Measurements from ENCODE around the gene CEMIP. TPM values are rescaled to one million over a fixed set of nuclear protein-coding genes. Genes with fewer than 3 reads are reported as not detected.

The CEMIP gene
- polyA plus RNA-seq, 1 donor (not counting 4 experiments of a cell fraction or from before 2014, with no cell fraction given), result 2.3 TPM

DNA sequence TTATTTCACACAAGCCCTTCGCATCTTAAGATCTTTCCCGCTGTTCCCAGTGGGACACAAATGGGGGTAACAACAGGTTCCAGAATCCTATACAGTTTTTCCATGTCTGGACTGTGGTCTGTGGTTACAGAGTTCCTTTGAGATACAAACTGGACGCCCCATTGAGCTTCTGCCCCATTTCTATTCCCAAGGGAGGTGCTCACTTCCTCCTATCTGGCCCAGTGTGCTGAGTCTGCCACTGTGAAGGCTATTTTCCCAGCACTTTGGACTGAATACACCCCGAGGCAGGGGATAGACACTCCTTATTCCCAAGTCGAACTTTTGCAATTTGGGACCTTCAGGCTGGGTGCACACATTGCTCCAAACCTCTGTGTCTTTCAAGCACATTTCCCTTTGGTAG is 166.4 kb downstream of the CEMIP start:
- Histone ChIP-seq H3K4me1 (ENCODE audit: control insufficient read depth, extremely low read depth, insufficient read depth, low read length) (no peaks in the 10 kb centered on the region), H3K27me3 (ENCODE audit: control insufficient read depth, extremely low read depth, insufficient read depth, low read length) (no peaks in the 10 kb centered on the region), H3K79me2 (ENCODE audit: control insufficient read depth, insufficient read depth, low read length) (no peaks in the 10 kb centered on the region), H3K27ac (ENCODE audit: control insufficient read depth, insufficient read depth, low read length) (no peak overlapping the region), H3K9ac (ENCODE audit: control insufficient read depth, extremely low read depth, insufficient read depth, low read length) (no peak overlapping the region), H3K4me3 (ENCODE audit: control insufficient read depth in 2 of 3, extremely low read depth in 1 of 3, insufficient read depth in 2 of 3, low read depth in 1 of 3, low read length in 3 of 3) (no peak overlapping the region), H3K9me3 (ENCODE audit: control insufficient read depth, low read depth, low read length) (no peaks in the 10 kb centered on the region), H3K9me1 (ENCODE audit: control insufficient read depth, extremely low read depth, insufficient read depth, low read length) (peaks cover 3% of the 10 kb centered on the region), H2AFZ (ENCODE audit: control insufficient read depth, low read length) (no peak overlapping the region), H4K20me1 (ENCODE audit: control insufficient read depth, extremely low read depth, insufficient read depth, low read length) (no peaks in the 10 kb centered on the region), H3K4me2 (ENCODE audit: control insufficient read depth, extremely low read depth, insufficient read depth, low read depth, low read length) (no peak overlapping the region), H3K36me3 (ENCODE audit: control insufficient read depth in 2 of 2, extremely low read depth in 1 of 2, insufficient read depth in 2 of 2, low read length in 2 of 2) (peaks cover 15 to 16% of the 10 kb centered on the region in 2 experiments)
- TF ChIP-seq, protein P1, sequence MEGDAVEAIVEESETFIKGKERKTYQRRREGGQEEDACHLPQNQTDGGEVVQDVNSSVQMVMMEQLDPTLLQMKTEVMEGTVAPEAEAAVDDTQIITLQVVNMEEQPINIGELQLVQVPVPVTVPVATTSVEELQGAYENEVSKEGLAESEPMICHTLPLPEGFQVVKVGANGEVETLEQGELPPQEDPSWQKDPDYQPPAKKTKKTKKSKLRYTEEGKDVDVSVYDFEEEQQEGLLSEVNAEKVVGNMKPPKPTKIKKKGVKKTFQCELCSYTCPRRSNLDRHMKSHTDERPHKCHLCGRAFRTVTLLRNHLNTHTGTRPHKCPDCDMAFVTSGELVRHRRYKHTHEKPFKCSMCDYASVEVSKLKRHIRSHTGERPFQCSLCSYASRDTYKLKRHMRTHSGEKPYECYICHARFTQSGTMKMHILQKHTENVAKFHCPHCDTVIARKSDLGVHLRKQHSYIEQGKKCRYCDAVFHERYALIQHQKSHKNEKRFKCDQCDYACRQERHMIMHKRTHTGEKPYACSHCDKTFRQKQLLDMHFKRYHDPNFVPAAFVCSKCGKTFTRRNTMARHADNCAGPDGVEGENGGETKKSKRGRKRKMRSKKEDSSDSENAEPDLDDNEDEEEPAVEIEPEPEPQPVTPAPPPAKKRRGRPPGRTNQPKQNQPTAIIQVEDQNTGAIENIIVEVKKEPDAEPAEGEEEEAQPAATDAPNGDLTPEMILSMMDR (optimal IDR thresholded peaks at IDR 0.05 in 1 of 3, IDR thresholded peaks at IDR 0.05 in 1 of 3, conservative IDR thresholded peaks at IDR 0.05 in 1 of 3; ENCODE audit: extremely low read depth in 1 of 3, insufficient read depth in 2 of 3, low read length in 3 of 3), result no peak
- DNase-seq (ENCODE audit: low read depth, low spot score) (no peak), FAIRE-seq (no peak)
- dilution Hi-C loops (cut with MboI; ENCODE audit: extremely low pct_ligation_motif_present, low sequenced_read_pairs), result no loop called here

DNA sequence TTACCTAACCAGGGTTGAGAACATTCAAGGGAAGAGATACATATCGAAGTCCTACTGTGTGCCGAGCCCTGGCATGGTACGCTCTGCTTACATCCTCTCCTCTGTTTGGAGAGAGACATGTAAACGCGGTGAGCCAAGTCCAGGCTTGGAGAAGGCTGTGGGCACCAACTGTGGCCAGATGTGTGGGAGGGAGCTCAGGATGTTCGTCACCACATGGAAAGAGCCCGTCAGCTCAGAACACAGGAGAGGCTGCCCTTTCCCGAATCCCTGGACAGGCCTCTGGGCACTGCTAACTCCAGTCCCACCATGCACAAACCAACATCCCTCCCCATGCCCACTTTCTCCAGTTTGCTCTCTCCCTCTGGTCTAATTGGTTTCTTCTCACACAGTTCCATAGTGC is 167.4 kb downstream of the CEMIP start:
- H2AFZ ChIP-seq (ENCODE audit: control insufficient read depth, low read length), result no peak overlapping the region
- no peak for FAIRE-seq
- H4K20me1 ChIP-seq (ENCODE audit: control insufficient read depth, extremely low read depth, insufficient read depth, low read length), result no peaks in the 10 kb centered on the region
- no peaks in the 10 kb centered on the region for H3K4me1 ChIP-seq (ENCODE audit: control insufficient read depth, extremely low read depth, insufficient read depth, low read length)
- TF ChIP-seq, protein P1 (optimal IDR thresholded peaks at IDR 0.05 in 1 of 3, IDR thresholded peaks at IDR 0.05 in 1 of 3, conservative IDR thresholded peaks at IDR 0.05 in 1 of 3; ENCODE audit: extremely low read depth in 1 of 3, insufficient read depth in 2 of 3, low read length in 3 of 3), result no peak
- TF ChIP-seq EZH2 (IDR thresholded peaks at IDR 0.05; ENCODE audit: low read length), result no peak
- H3K9me3 ChIP-seq (ENCODE audit: control insufficient read depth, low read depth, low read length), result no peaks in the 10 kb centered on the region
- peaks cover 15 to 17% of the 10 kb centered on the region in 2 experiments for H3K36me3 ChIP-seq (ENCODE audit: control insufficient read depth in 2 of 2, extremely low read depth in 1 of 2, insufficient read depth in 2 of 2, low read length in 2 of 2)
- H3K79me2 ChIP-seq (ENCODE audit: control insufficient read depth, insufficient read depth, low read length), result no peaks in the 10 kb centered on the region
- no peak overlapping the region for H3K9ac ChIP-seq (ENCODE audit: control insufficient read depth, extremely low read depth, insufficient read depth, low read length)
- no peak for DNase-seq (ENCODE audit: low read depth, low spot score)
- H3K27me3 ChIP-seq (ENCODE audit: control insufficient read depth, extremely low read depth, insufficient read depth, low read length), result no peaks in the 10 kb centered on the region
- dilution Hi-C loops (cut with MboI; ENCODE audit: extremely low pct_ligation_motif_present, low sequenced_read_pairs), result no loop called here
- peaks cover 3% of the 10 kb centered on the region for H3K9me1 ChIP-seq (ENCODE audit: control insufficient read depth, extremely low read depth, insufficient read depth, low read length)
- no peak overlapping the region for H3K27ac ChIP-seq (ENCODE audit: control insufficient read depth, insufficient read depth, low read length)
- no peak overlapping the region for H3K4me3 ChIP-seq (ENCODE audit: control insufficient read depth in 2 of 3, extremely low read depth in 1 of 3, insufficient read depth in 2 of 3, low read depth in 1 of 3, low read length in 3 of 3)
- H3K4me2 ChIP-seq (ENCODE audit: control insufficient read depth, extremely low read depth, insufficient read depth, low read depth, low read length), result no peak overlapping the region

All from keratinocyte (primary cell).